ENCODE data around the gene MGAT5B.

MGAT5B gene

DNA sequence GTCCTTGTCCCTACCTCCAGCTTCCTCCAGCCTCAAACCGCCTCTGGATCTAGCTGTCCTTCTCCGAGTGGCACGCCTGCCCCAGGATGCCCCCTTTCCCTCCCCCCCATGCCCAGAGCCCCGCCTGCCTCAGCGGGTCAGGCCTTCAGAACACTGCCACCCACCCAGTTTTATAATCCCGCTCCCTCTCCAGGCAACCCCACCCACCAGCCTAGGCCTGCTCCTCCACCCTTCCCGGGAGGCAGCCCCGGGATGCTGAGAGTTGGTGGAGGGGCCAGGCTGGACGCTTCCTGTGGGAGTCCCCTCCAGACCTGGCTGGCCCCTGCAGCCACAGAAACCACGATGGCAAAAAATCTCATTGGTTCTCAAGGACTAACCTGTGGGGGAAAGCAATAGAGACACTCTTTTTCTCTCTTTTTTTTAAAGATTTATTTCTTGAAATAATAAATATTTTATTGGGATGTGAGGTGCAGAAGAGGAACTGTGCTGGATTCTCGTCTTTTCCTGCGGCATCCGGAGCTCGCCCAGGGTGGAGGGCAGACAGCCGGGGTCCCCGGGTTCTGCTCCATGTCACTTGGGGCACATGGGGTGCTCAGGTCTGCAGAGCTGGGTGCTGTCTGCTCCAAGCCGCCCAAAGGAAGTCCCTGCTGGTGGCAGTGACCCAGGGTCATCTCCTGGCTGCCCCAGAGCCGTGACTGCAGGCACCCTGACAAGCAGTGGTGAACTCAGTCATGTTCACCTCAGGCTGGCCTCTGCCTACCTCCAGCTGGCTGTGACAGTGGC is 81.9 kb downstream of the MGAT5B start:
- no peak overlapping the region for H3K4me3 ChIP-seq (ENCODE audit: low read depth, low read length)
- no peaks in the 10 kb centered on the region for H3K36me3 ChIP-seq
- no peaks in the 10 kb centered on the region for H3K9me3 ChIP-seq
- H3K4me1 ChIP-seq, result no peaks in the 10 kb centered on the region; the same call in none of the 2 replicates
- DNase-seq, result no peak
- H3K27me3 ChIP-seq, result no peaks in the 10 kb centered on the region
- TF ChIP-seq, protein P1, sequence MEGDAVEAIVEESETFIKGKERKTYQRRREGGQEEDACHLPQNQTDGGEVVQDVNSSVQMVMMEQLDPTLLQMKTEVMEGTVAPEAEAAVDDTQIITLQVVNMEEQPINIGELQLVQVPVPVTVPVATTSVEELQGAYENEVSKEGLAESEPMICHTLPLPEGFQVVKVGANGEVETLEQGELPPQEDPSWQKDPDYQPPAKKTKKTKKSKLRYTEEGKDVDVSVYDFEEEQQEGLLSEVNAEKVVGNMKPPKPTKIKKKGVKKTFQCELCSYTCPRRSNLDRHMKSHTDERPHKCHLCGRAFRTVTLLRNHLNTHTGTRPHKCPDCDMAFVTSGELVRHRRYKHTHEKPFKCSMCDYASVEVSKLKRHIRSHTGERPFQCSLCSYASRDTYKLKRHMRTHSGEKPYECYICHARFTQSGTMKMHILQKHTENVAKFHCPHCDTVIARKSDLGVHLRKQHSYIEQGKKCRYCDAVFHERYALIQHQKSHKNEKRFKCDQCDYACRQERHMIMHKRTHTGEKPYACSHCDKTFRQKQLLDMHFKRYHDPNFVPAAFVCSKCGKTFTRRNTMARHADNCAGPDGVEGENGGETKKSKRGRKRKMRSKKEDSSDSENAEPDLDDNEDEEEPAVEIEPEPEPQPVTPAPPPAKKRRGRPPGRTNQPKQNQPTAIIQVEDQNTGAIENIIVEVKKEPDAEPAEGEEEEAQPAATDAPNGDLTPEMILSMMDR (IDR thresholded peaks at IDR 0.05; ENCODE audit: low read depth, low read length), result no peak

DNA sequence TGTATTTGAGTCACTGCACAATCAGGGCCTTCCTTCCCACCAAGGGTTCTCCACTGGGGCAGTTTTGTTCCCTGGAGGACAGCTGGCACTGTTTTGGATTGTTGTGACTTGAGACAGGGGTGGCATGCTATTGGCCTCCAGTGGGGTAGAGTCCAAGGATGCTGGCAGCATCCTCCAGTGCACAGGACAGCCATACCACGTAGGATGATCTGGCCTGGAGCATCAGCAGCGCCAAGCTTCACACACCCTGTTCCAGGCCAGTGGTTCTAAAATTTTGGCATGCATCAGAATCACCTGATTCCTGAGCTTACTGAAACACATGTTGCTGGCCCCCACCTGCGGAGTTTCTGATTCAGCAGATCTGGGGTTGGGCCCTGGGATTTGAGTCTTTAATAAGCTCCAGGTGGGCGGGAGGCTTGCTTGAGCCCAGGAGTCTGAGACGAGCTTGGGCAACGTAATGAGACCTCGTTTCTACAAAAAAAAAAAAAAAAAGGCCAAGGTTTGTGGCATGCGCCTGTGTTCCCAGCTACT is 83.2 kb downstream of the MGAT5B start:
- no peaks in the 10 kb centered on the region for H3K27me3 ChIP-seq
- no peak for DNase-seq

DNA sequence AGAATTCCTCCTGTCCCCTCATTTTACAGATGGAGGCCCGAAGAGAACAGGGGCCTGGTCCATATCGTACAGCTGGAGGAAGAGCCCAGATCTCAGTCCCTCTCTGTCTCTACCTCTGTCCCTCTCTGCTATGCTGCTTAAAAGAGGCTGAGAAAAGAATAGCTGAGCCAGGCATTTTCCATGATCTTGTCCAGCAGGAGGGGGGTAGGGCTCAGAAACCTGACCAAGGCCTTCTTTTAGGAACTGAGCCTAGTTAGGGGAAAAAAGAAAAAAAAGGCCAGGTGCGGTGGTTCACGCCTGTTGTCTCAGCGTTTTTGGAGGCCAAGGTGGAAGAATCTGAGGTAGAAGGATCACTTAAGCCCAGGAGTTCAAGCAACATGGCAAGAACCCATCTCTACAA is 84.2 kb downstream of the MGAT5B start:
- H3K4me3 ChIP-seq (ENCODE audit: low read depth, low read length), result no peak overlapping the region
- H3K4me1 ChIP-seq, result no peaks in the 10 kb centered on the region
- no peak for DNase-seq
- H3K36me3 ChIP-seq, result no peaks in the 10 kb centered on the region
- H3K27me3 ChIP-seq, result no peaks in the 10 kb centered on the region
- TF ChIP-seq, protein P1 (IDR thresholded peaks at IDR 0.05; ENCODE audit: low read depth, low read length), result no peak
- H3K9me3 ChIP-seq, result no peaks in the 10 kb centered on the region

More for the DNA sequence above, 83.2 kb downstream of the MGAT5B start:
- no peaks in the 10 kb centered on the region for H3K9me3 ChIP-seq
- no peak overlapping the region for H3K4me3 ChIP-seq (ENCODE audit: low read depth, low read length)
- TF ChIP-seq, protein P1 (IDR thresholded peaks at IDR 0.05; ENCODE audit: low read depth, low read length), result no peak
- H3K36me3 ChIP-seq, result no peaks in the 10 kb centered on the region
- H3K4me1 ChIP-seq, result no peaks in the 10 kb centered on the region; the same call in none of the 2 replicates

DNA sequence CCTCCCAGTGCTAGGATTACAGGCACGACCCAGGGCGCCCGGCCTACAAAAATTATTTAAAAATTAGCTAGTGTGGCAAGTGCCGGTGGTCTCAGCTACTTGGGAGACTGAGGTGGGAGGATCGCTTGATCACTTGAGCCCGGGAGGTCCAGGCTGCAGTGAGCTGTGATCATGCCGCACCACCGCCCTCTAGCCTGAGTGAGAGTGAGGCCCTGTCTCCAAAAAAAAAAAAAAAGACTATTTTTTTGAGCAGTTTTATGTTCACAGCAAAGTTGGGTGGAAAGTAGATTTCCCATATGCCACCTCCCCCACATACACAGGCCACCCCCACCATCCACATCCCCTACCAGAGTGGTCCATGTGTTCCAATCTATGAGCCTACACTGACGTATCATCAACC is 84.9 kb downstream of the MGAT5B start:
- no peak for DNase-seq
- no peaks in the 10 kb centered on the region for H3K27me3 ChIP-seq
- H3K36me3 ChIP-seq, result no peaks in the 10 kb centered on the region
- H3K9me3 ChIP-seq, result no peaks in the 10 kb centered on the region
- no peaks in the 10 kb centered on the region for H3K4me1 ChIP-seq
- TF ChIP-seq, protein P1 (IDR thresholded peaks at IDR 0.05; ENCODE audit: low read depth, low read length), result no peak
- H3K4me3 ChIP-seq (ENCODE audit: low read depth, low read length), result no peak overlapping the region

DNA sequence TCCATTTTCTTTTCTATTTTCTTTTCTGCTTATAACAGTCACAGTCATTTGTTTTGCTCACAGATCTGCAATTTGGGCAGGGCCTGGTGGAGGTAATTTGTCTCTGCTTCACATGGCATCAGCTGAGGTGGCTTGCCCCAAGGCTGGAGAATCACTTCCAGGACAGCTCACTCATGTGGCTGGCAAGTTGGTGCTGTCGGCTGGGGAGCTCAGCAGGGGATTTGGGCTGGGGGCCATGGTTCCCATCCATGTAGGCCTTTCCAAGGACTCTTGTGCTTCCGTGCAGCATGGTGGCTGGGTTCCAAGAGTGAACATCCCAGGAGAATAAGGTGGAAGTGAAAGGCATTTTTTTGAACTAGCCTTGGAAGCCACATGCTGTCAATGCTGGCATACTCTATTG is 85.7 kb downstream of the MGAT5B start:
- no peak for DNase-seq

More for the DNA sequence above, 85.7 kb downstream of the MGAT5B start:
- no peak overlapping the region for H3K4me3 ChIP-seq (ENCODE audit: low read depth, low read length)
- no peaks in the 10 kb centered on the region for H3K36me3 ChIP-seq
- TF ChIP-seq, protein P1 (IDR thresholded peaks at IDR 0.05; ENCODE audit: low read depth, low read length), result no peak
- H3K9me3 ChIP-seq, result no peaks in the 10 kb centered on the region
- H3K27me3 ChIP-seq, result no peaks in the 10 kb centered on the region
- no peaks in the 10 kb centered on the region for H3K4me1 ChIP-seq

Measured in BE2C (cell line).